GDM1 (cell line): ENCODE measurements around the gene MYO9A.

Experiments used
- DNase-seq: peaks from one replicate; lab custom pipeline; 2025; lab: John Stamatoyannopoulos, UW

The MYO9A gene

GRCh38 chr15:71808311-71809020 lies 309.5 kb downstream of the MYO9A start:
- no peak for DNase-seq

GRCh38 chr15:71807691-71808091 lies 310.3 kb downstream of the MYO9A start:
- DNase-seq, result no peak

GRCh38 chr15:71807125-71807629 lies 310.8 kb downstream of the MYO9A start:
- DNase-seq, result no peak

- DNase-seq, result no peak
Measured at GRCh38 chr15:71806452-71806931, 311.5 kb downstream of the MYO9A start.

- no peak for DNase-seq
Measured at GRCh38 chr15:71804695-71805470, 313.1 kb downstream of the MYO9A start.

- DNase-seq, result no peak
Measured at GRCh38 chr15:71804226-71804625, 313.7 kb downstream of the MYO9A start.

GRCh38 chr15:71802770-71803169 lies 315.2 kb downstream of the MYO9A start:
- no peak for DNase-seq

GRCh38 chr15:71801935-71802655 lies 315.9 kb downstream of the MYO9A start:
- DNase-seq, result no peak

GRCh38 chr15:71800835-71801745 lies 316.9 kb downstream of the MYO9A start:
- no peak for DNase-seq

- no peak for DNase-seq
Measured at GRCh38 chr15:71800190-71800589, 317.8 kb downstream of the MYO9A start.

- DNase-seq, result no peak
Measured at GRCh38 chr15:71798641-71799040, 319.3 kb downstream of the MYO9A start.

GRCh38 chr15:71792521-71792920 lies 325.4 kb downstream of the MYO9A start:
- no peak for DNase-seq

- DNase-seq, result no peak
Measured at GRCh38 chr15:71791975-71792374, 326.0 kb downstream of the MYO9A start.

GRCh38 chr15:71790081-71790480 lies 327.9 kb downstream of the MYO9A start:
- DNase-seq, result no peak

GRCh38 chr15:71789616-71790015 lies 328.3 kb downstream of the MYO9A start:
- no peak for DNase-seq

GRCh38 chr15:71788646-71789579 lies 329.0 kb downstream of the MYO9A start:
- no peak for DNase-seq

- no peak for DNase-seq
Measured at GRCh38 chr15:71786673-71787072, 331.3 kb downstream of the MYO9A start.

- no peak for DNase-seq
Measured at GRCh38 chr15:71785996-71786395, 332.0 kb downstream of the MYO9A start.

- no peak for DNase-seq
Measured at GRCh38 chr15:71784719-71785118, 333.2 kb downstream of the MYO9A start.
